Pancreas (tissue), 10 donors: ENCODE measurements around the gene TEC. TPM values are rescaled to one million over a fixed set of nuclear protein-coding genes. Genes with fewer than 3 reads are reported as not detected.

Source experiments
- ATAC-seq, 4 donors: fragments of 200-7000 bp; cut with Tn5 transposase; one replicate each; pipeline versions ENCODE4 v1.8.0 to v1.9.1; 2020; ENCODE audit warnings: mild to moderate bottlenecking in 4 of 4, moderate library complexity in 4 of 4
- DNase-seq, 6 donors: peaks; one replicate each; pipeline ENCODE4 v3.0.0-alpha.2; 2020
- FAIRE-seq: peaks from 2 replicates; lab custom pipeline; 2012; peaks lifted over from hg19 to GRCh38; lab: Jason Lieb, UNC
- H3K27ac ChIP-seq, 4 donors: fragments of 200-600 bp; sonication (generic); 1 replicate in 3 of 4; 2 replicates in 1 of 4; pipeline versions ENCODE4 v1.5.0 to v1.8.0; 2020
- H3K27me3 ChIP-seq, 4 donors: fragments of 200-600 bp; one replicate each; pipeline ENCODE4 v1.8.0; 2021
- H3K36me3 ChIP-seq, 3 donors: fragments of 200-600 bp; sonication (generic) in 1 of 3; one replicate each; pipeline versions ENCODE4 v1.5.0 to v1.8.0; 2020 to 2021
- H3K4me1 ChIP-seq, 3 donors: fragments of 200-600 bp; one replicate each; pipeline ENCODE4 v1.8.0; 2021
- H3K4me3 ChIP-seq, 4 donors: fragments of 200-600 bp; sonication (generic) in 2 of 4; one replicate each; pipeline versions ENCODE4 v1.5.0 to v1.8.0; 2020 to 2021
- H3K9me3 ChIP-seq, 4 donors: fragments of 200-600 bp; one replicate each; pipeline ENCODE4 v1.8.0; 2021
- CTCF ChIP-seq, 4 donors: fragments of 200-600 bp; sonication (generic) in 3 of 4; IDR thresholded peaks; one replicate each; pipeline versions ENCODE4 v1.5.0 to v1.8.0; 2021; ENCODE audit warnings: antibody characterized with exemption in 4 of 4
- WGBS, 2 donors: extraction: QIAGEN DNeasy Blood & Tissue Kit; methylation state at CpG; one replicate each; pipeline ENCODE4 v1.1.7; 2013; 5-methylcytosine and 5-hydroxymethylcytosine counted together
- intact Hi-C, 3 donors: fragments of 100-400 bp; cut with DNase I; formaldehyde crosslinking; loops; one replicate each; pipeline versions ENCODE4 v1.11.1 to v1.14.2; 2022
- polyA plus RNA-seq, 2 donors: library from polyadenylated mRNA; stranded (reverse); fragments of 200-250 nt; gene quantifications; one replicate each; pipeline ENCODE4 v1.2.3, GENCODE V29; 2013
- total RNA-seq, 6 donors: library from RNA; stranded (reverse); fragmentation: NEBNext Ultra II Directional in 4 of 6; extraction: Animal tissue kit (Norgen Biotek cat#: 25700) in 4 of 6; gene quantifications; one replicate each; pipeline versions ENCODE4 v1.2.1 to v1.2.4, GENCODE V29; 2021 to 2023
- donor health status: healthy with polysubstance abuse.
- donor health status: DM: no; HTN: no; CAD: no; lungs with moderate emphysema.
- donor health status: DM: no; HTN: no; CAD: no.
- donor health status: control.
- donor health status: control.
- donor health status: Bipolar disorder and iron deficiency.
- donor health status: DM: yes; HTN: yes; CAD: no.
- donor health status: DM: no; HTN: no; CAD: no.
- donor health status: DM: no; HTN: no; CAD: no.
- donor health status: DM: yes; HTN: yes; CAD: no.

Gene TEC
- total and polyA plus RNA-seq, 8 donors = 0.49 to 3.0 (median 0.97) TPM

GRCh38 chr4:48105230-48105629, 164.4 kb downstream of the TEC start:
- Histone ChIP-seq H3K9me3 (no peaks in the 10 kb centered on the region), H3K27me3 (no peaks in the 10 kb centered on the region), H3K4me3 (no peak overlapping the region), H3K27ac (no peak overlapping the region), H3K4me1 (no peaks in the 10 kb centered on the region), H3K36me3 (no peaks in the 10 kb centered on the region)
- TF ChIP-seq CTCF (IDR thresholded peaks at IDR 0.05) = no peak
- intact Hi-C loops = no loop called here
- 98% methylated on average over 1 of the region's 1 CpG for WGBS, 2 donors
- DNase-seq (no peak), FAIRE-seq (no peak), ATAC-seq (no peak)

- Histone ChIP-seq H3K9me3 (no peaks in the 10 kb centered on the region), H3K27me3 (no peaks in the 10 kb centered on the region), H3K27ac (no peak overlapping the region), H3K4me1 (no peaks in the 10 kb centered on the region), H3K36me3 (no peaks in the 10 kb centered on the region), H3K4me3 (no peak overlapping the region)
- FAIRE-seq (no peak), ATAC-seq (no peak), DNase-seq (no peak)
- intact Hi-C loops = no loop called here
- no peak for TF ChIP-seq CTCF (IDR thresholded peaks at IDR 0.05)
- WGBS, 2 donors = 72 to 94% methylated on average over 3 of the region's 3 CpGs
These were observed 166.0 kb downstream of the TEC start for GRCh38 chr4:48103483-48104139.

GRCh38 chr4:48102303-48102702, 167.3 kb downstream of the TEC start:
- no peaks in the 10 kb centered on the region for H3K36me3 ChIP-seq
- H3K4me3 ChIP-seq = no peak overlapping the region
- WGBS, 2 donors = 58 to 69% methylated on average over 3 of the region's 3 CpGs
- DNase-seq = no peak
- intact Hi-C loops = no loop called here
- no peak for TF ChIP-seq CTCF (IDR thresholded peaks at IDR 0.05)
- no peak overlapping the region for H3K27ac ChIP-seq
- H3K4me1 ChIP-seq = no peaks in the 10 kb centered on the region
- FAIRE-seq = no peak
- no peaks in the 10 kb centered on the region for H3K27me3 ChIP-seq
- H3K9me3 ChIP-seq = no peaks in the 10 kb centered on the region
- no peak for ATAC-seq

- no peak for TF ChIP-seq CTCF (IDR thresholded peaks at IDR 0.05)
- DNase-seq = no peak
- intact Hi-C loops = no loop called here
- H3K4me1 ChIP-seq = no peaks in the 10 kb centered on the region
- H3K27ac ChIP-seq = no peak overlapping the region
- FAIRE-seq = peak; percentile 20
- H3K4me3 ChIP-seq = no peak overlapping the region
- no peaks in the 10 kb centered on the region for H3K9me3 ChIP-seq
- H3K27me3 ChIP-seq = no peaks in the 10 kb centered on the region
- no peak for ATAC-seq
- H3K36me3 ChIP-seq = no peaks in the 10 kb centered on the region
- WGBS, 2 donors = 86 to 89% methylated on average over 1 of the region's 1 CpG
These were observed 169.4 kb downstream of the TEC start for GRCh38 chr4:48100256-48100655.

GRCh38 chr4:48095441-48095840, 174.2 kb downstream of the TEC start:
- intact Hi-C loops = no loop called here
- no peak for TF ChIP-seq CTCF (IDR thresholded peaks at IDR 0.05)
- Histone ChIP-seq H3K27me3 (no peaks in the 10 kb centered on the region), H3K9me3 (no peaks in the 10 kb centered on the region), H3K4me3 (no peak overlapping the region), H3K36me3 (no peaks in the 10 kb centered on the region), H3K27ac (no peak overlapping the region), H3K4me1 (no peaks in the 10 kb centered on the region)
- DNase-seq (no peak), ATAC-seq (no peak), FAIRE-seq (peak; percentile 32)
- 64 to 85% methylated on average over 2 of the region's 2 CpGs for WGBS, 2 donors
